GM18951 (cell line): ENCODE measurements around the gene TRMT6.

Experiments
- POLR2A ChIP-seq: IDR thresholded peaks from 4 replicates; pipeline ENCODE4 v1.6.1; 2011; ENCODE audit warnings: mild to moderate bottlenecking; ENCODE audit not compliant: insufficient read length, insufficient read depth; ENCODE audit errors: extremely low read depth
- in situ Hi-C: fragments of 300-500 bp; cut with MboI; formaldehyde crosslinking; loops from one replicate; pipeline ENCODE4 v1.12.0; 2022; ENCODE audit warnings: low sequenced_read_pairs, mixed read lengths, inconsistent platforms; ENCODE audit not compliant: unreplicated experiment

Gene TRMT6

GRCh38 chr20:5950271-5951031, at the start of gene TRMT6, which contains the start of gene MCM8:
Gene TRMT6 (minus strand): TSS chr20:5950533. CDS start chr20:5950405, 128 bp downstream.
Gene MCM8 (plus strand): TSS chr20:5950652. CDS start chr20:5952016, 1,364 bp downstream.
- TF ChIP-seq POLR2A: peak; percentile 76
- in situ Hi-C loops: no loop called here

- in situ Hi-C loops: no loop called here
Measured at GRCh38 chr20:5999783-6000182, 49.5 kb upstream of the TRMT6 start.

GRCh38 chr20:5996765-5997164, 46.4 kb upstream of the TRMT6 start:
- no peak for TF ChIP-seq POLR2A
- in situ Hi-C loops: no loop called here

More at GRCh38 chr20:5999783-6000182, 49.5 kb upstream of the TRMT6 start:
- TF ChIP-seq POLR2A: no peak

GRCh38 chr20:5991623-5992441, 41.5 kb upstream of the TRMT6 start:
- in situ Hi-C loops: no loop called here
- no peak for TF ChIP-seq POLR2A

GRCh38 chr20:5990946-5991345, 40.6 kb upstream of the TRMT6 start:
- in situ Hi-C loops: no loop called here
- no peak for TF ChIP-seq POLR2A

- in situ Hi-C loops: no loop called here
- no peak for TF ChIP-seq POLR2A
Measured at GRCh38 chr20:5989539-5989938, 39.2 kb upstream of the TRMT6 start.

GRCh38 chr20:5987383-5987782, 37.0 kb upstream of the TRMT6 start:
- TF ChIP-seq POLR2A: no peak
- in situ Hi-C loops: no loop called here

GRCh38 chr20:5980720-5981538, 30.6 kb upstream of the TRMT6 start:
- no peak for TF ChIP-seq POLR2A
- in situ Hi-C loops: no loop called here

GRCh38 chr20:5979801-5980200, 29.5 kb upstream of the TRMT6 start:
- TF ChIP-seq POLR2A: no peak
- in situ Hi-C loops: no loop called here

- no peak for TF ChIP-seq POLR2A
- in situ Hi-C loops: no loop called here
Measured at GRCh38 chr20:5977975-5978374, 27.6 kb upstream of the TRMT6 start.

- no peak for TF ChIP-seq POLR2A
- in situ Hi-C loops: no loop called here
Measured at GRCh38 chr20:5977223-5977622, 26.9 kb upstream of the TRMT6 start.

GRCh38 chr20:5975778-5976177, 25.4 kb upstream of the TRMT6 start:
- no peak for TF ChIP-seq POLR2A
- in situ Hi-C loops: no loop called here

GRCh38 chr20:5974531-5974930, 24.2 kb upstream of the TRMT6 start:
- in situ Hi-C loops: no loop called here
- TF ChIP-seq POLR2A: no peak
